Endodermal cell (in vitro differentiated cells): ENCODE results near the gene ABHD17B. TPM values are rescaled to one million over a fixed set of nuclear protein-coding genes. Genes with fewer than 3 reads are reported as not detected.

Experiments used
- DNase-seq: peaks from one replicate; pipeline ENCODE4 v3.0.0-alpha.2; 2017
- H3K27ac ChIP-seq: 2 replicates; pipeline ENCODE4 v1.5.1; 2013; ENCODE audit warnings: mild to moderate bottlenecking, low read depth, low read length, moderate library complexity
- H3K27me3 ChIP-seq: 2 replicates; pipeline ENCODE4 v1.6.1; 2013; ENCODE audit warnings: mild to moderate bottlenecking, low read length, moderate library complexity; ENCODE audit not compliant: insufficient read depth, control insufficient read depth, poor library complexity, severe bottlenecking
- H3K36me3 ChIP-seq: 2 replicates; pipeline ENCODE4 v1.7.0; 2013; ENCODE audit warnings: mild to moderate bottlenecking, low read length, moderate library complexity; ENCODE audit not compliant: control insufficient read depth, insufficient read depth
- H3K4me1 ChIP-seq: one replicate; pipeline ENCODE4 v1.7.0; 2013; ENCODE audit warnings: low read length; ENCODE audit not compliant: control insufficient read depth, insufficient read depth
- H3K4me3 ChIP-seq: 2 replicates; pipeline ENCODE4 v1.5.1; 2013; ENCODE audit warnings: mild to moderate bottlenecking, low read length, moderate library complexity
- H3K9ac ChIP-seq: 2 replicates; pipeline ENCODE4 v1.6.1; 2013; ENCODE audit warnings: mild to moderate bottlenecking, low read length, moderate library complexity; ENCODE audit not compliant: poor library complexity, severe bottlenecking; ENCODE audit errors: extremely low read depth
- H3K9me3 ChIP-seq: 2 replicates; pipeline ENCODE4 v1.6.1; 2013; ENCODE audit warnings: mild to moderate bottlenecking, low read length, moderate library complexity; ENCODE audit not compliant: control insufficient read depth
- H3K27ac Mint-ChIP-seq: 2 replicates; pipeline ENCODE4 v1.8.0; 2020; ENCODE audit warnings: mixed read lengths
- H3K27me3 Mint-ChIP-seq: 2 replicates; pipeline ENCODE4 v1.8.0; 2021; ENCODE audit warnings: mild to moderate bottlenecking, mixed read lengths; ENCODE audit not compliant: insufficient read depth
- H3K36me3 Mint-ChIP-seq: 2 replicates; pipeline ENCODE4 v1.8.0; 2020; ENCODE audit warnings: low read depth, mixed read lengths
- H3K4me1 Mint-ChIP-seq: 2 replicates; pipeline ENCODE4 v1.8.0; 2020; ENCODE audit warnings: mixed read lengths
- H3K4me3 Mint-ChIP-seq: 2 replicates; pipeline ENCODE4 v1.8.0; 2020; ENCODE audit warnings: mild to moderate bottlenecking, moderate library complexity, mixed read lengths
- H3K9me3 Mint-ChIP-seq: 2 replicates; pipeline ENCODE4 v1.8.0; 2020; ENCODE audit warnings: mild to moderate bottlenecking, mixed read lengths
- WGBS, 2 experiments: methylation state at CpG; one replicate each; pipeline versions ENCODE4 v1.1.5 to v1.1.7; 2013; ENCODE audit warnings: missing lambda C conversion rate in 2 of 2, mixed read lengths in 1 of 2; ENCODE audit not compliant: insufficient coverage in 1 of 2, insufficient read length in 1 of 2; 5-methylcytosine and 5-hydroxymethylcytosine counted together
- total RNA-seq, 2 donors: library from RNA; stranded (reverse); fragmentation: NEBNext Ultra II Directional in 1 of 2; extraction: Animal tissue kit (Norgen Biotek cat#: 25700) in 1 of 2; gene quantifications; 2 replicates in 1 of 2; 3 replicates in 1 of 2; pipeline ENCODE4 v1.2.1, GENCODE V29; 2021
- TF ChIP-seq, protein P1 (sequence below): fragments of 200-600 bp; sonication (generic); conservative IDR thresholded peaks from 2 replicates; pipeline ENCODE4 v1.5.0; 2021; ENCODE audit warnings: antibody characterized with exemption, mild to moderate bottlenecking

Gene ABHD17B
- total RNA-seq, 2 donors from 2014 or later = 32.3 to 44.9 TPM

DNA sequence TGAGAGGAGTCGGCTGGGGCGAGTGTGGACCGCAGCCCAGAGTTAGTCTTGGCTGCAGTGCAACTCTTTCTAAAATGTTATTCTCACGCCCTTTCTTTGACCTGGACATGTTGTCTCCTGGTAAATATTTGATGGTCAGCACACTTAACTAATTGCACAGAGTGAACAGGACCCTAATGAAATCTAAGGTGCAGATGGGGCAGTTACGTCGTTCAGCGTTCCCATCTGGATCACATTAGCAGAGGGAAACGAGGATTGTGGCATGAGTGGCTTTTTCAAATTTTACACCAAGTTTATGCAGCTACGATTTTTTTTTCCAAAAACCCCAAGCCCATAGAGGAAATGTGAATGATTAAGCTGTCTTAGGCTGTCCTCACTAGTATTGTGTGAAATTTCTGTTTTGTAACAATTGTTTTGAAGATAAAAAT is 929 bp upstream of the ABHD17B start:
- WGBS, 2 experiments = 0% methylated on average over 4 to 9 of the region's 9 CpGs
- Mint-ChIP-seq H3K36me3 (no peaks in the 10 kb centered on the region), H3K4me1 (peaks cover 34% of the 10 kb centered on the region), H3K9me3 (no peaks in the 10 kb centered on the region), H3K27ac (peak overlapping the region; percentile 97), H3K4me3 (peak overlapping the region; percentile 91), H3K27me3 (no peaks in the 10 kb centered on the region)
- TF ChIP-seq, protein P1, sequence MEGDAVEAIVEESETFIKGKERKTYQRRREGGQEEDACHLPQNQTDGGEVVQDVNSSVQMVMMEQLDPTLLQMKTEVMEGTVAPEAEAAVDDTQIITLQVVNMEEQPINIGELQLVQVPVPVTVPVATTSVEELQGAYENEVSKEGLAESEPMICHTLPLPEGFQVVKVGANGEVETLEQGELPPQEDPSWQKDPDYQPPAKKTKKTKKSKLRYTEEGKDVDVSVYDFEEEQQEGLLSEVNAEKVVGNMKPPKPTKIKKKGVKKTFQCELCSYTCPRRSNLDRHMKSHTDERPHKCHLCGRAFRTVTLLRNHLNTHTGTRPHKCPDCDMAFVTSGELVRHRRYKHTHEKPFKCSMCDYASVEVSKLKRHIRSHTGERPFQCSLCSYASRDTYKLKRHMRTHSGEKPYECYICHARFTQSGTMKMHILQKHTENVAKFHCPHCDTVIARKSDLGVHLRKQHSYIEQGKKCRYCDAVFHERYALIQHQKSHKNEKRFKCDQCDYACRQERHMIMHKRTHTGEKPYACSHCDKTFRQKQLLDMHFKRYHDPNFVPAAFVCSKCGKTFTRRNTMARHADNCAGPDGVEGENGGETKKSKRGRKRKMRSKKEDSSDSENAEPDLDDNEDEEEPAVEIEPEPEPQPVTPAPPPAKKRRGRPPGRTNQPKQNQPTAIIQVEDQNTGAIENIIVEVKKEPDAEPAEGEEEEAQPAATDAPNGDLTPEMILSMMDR = no peak
- Histone ChIP-seq H3K9ac (peak overlapping the region; percentile 48), H3K36me3 (no peaks in the 10 kb centered on the region), H3K4me1 (no peaks in the 10 kb centered on the region), H3K27me3 (no peaks in the 10 kb centered on the region), H3K27ac (peak overlapping the region; percentile 76), H3K9me3 (no peaks in the 10 kb centered on the region), H3K4me3 (peak overlapping the region; percentile 97)
- no peak for DNase-seq

DNA sequence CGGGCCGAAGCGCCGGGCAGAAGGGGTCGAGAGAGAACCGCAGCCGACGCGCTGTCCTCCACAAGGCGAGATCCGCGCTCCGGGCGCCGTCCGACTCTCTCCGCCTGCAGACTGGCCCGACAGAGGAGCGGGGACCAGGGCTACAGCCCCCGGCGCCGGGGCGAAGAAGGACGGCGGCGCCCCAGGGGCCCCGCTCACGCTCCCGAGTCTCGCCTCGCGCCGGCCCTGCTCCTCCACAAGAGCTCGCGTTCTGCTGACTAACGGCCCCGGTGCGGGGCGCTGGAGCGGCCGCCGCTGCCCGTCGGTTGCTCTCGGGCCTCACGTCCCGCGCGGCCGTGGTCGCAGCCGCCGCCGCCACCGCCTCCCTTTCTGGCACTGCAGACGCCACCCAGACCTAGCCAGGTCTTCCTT is 338 bp downstream of the ABHD17B start:
- no peak for DNase-seq
- no peaks in the 10 kb centered on the region for H3K27me3 Mint-ChIP-seq
- H3K9ac ChIP-seq = peak overlapping the region; percentile 96
- no peaks in the 10 kb centered on the region for H3K27me3 ChIP-seq
- WGBS, 2 experiments = 0% methylated on average over 14 to 56 of the region's 56 CpGs
- no peaks in the 10 kb centered on the region for H3K4me1 ChIP-seq
- peaks cover 35% of the 10 kb centered on the region for H3K4me1 Mint-ChIP-seq
- no peaks in the 10 kb centered on the region for H3K9me3 Mint-ChIP-seq
- H3K36me3 Mint-ChIP-seq = peaks cover 8% of the 10 kb centered on the region
- peak overlapping the region; percentile 97 for H3K4me3 ChIP-seq
- H3K36me3 ChIP-seq = peaks cover 7% of the 10 kb centered on the region
- peak overlapping the region; percentile 96 for H3K27ac ChIP-seq
- peak overlapping the region; percentile 91 for H3K4me3 Mint-ChIP-seq
- TF ChIP-seq, protein P1 = peak; percentile 8
- H3K9me3 ChIP-seq = no peaks in the 10 kb centered on the region
- H3K27ac Mint-ChIP-seq = peak overlapping the region; percentile 98

DNA sequence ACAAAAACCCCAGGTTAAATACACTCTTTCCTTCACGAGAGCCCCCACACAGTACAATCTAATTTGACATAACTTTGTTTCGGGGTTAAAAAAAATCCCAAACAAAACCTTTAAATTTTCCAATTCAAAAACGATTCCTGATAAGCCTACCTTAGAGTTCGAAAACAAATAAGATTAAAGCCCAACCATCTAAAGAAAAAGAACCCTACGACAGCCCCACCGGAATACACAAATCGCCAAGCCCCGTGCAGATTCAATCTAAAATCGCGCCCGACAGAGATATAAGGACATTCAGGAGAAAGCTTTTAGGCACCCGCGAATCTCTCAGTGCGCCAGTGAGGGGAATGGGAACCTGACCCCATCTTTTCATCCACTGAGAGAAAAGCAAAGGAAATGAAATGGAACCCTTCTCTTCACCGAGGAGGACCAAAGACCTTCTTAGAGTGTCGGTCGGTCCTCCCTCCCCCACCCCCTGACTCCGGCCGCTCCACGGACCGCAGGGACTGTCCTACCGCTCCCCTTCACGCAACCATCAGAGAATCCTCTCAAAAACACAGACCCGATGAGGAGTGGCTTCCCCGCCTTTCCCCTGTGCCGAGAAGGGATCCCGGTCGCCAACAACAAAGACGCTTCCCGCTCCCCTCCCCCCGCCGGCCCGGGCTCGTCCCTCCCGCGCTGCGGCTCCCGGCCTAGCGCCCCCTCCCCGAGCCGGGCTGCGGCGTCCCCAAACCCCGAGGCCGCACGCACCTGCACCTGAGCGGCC is 925 bp downstream of the ABHD17B start:
- Mint-ChIP-seq H3K36me3 (peaks cover 12% of the 10 kb centered on the region), H3K4me3 (peak overlapping the region; percentile 91), H3K4me1 (peaks cover 35% of the 10 kb centered on the region), H3K27ac (peak overlapping the region; percentile 98), H3K27me3 (no peaks in the 10 kb centered on the region), H3K9me3 (no peaks in the 10 kb centered on the region)
- WGBS, 2 experiments = 0% methylated on average over 12 to 47 of the region's 47 CpGs
- Histone ChIP-seq H3K9ac (peak overlapping the region; percentile 96), H3K4me3 (peak overlapping the region; percentile 97), H3K9me3 (no peaks in the 10 kb centered on the region), H3K27ac (peak overlapping the region; percentile 96), H3K4me1 (no peaks in the 10 kb centered on the region), H3K27me3 (no peaks in the 10 kb centered on the region), H3K36me3 (peaks cover 13% of the 10 kb centered on the region)
- TF ChIP-seq, protein P1 = peak; percentile 19
- DNase-seq = peak; percentile 80
